Psoas muscle (tissue), 8 donors: ENCODE results near the gene LSS. TPM values are rescaled to one million over a fixed set of nuclear protein-coding genes. Genes with fewer than 3 reads are reported as not detected.

Experiments
- ATAC-seq, 4 donors: fragments of 200-7000 bp; cut with Tn5 transposase; one replicate each; pipeline ENCODE4 v1.9.1; 2020; ENCODE audit warnings: moderate library complexity in 3 of 4, mild to moderate bottlenecking in 2 of 4
- DNase-seq, 2 donors: peaks; one replicate each; pipeline ENCODE4 v3.0.0-alpha.2; 2020
- H3K27ac ChIP-seq: fragments of 200-600 bp; one replicate; pipeline ENCODE4 v1.8.0; 2022
- H3K27me3 ChIP-seq, 3 donors: fragments of 200-600 bp in 1 of 3; one replicate each; pipeline versions ENCODE4 v1.6.1 to v1.8.0; 2013 to 2022; ENCODE audit warnings: low read length in 2 of 3, mild to moderate bottlenecking in 2 of 3, moderate library complexity in 1 of 3; ENCODE audit not compliant: insufficient read depth in 3 of 3
- H3K36me3 ChIP-seq, 2 donors: fragments of 200-600 bp in 1 of 2; one replicate each; pipeline versions ENCODE4 v1.6.1 to v1.8.0; 2013 to 2022; ENCODE audit warnings: low read depth in 1 of 2, mild to moderate bottlenecking in 1 of 2, moderate library complexity in 1 of 2; ENCODE audit not compliant: insufficient read depth in 1 of 2
- H3K4me1 ChIP-seq: fragments of 200-600 bp; one replicate; pipeline ENCODE4 v1.8.0; 2022
- H3K4me3 ChIP-seq: fragments of 200-600 bp; one replicate; pipeline ENCODE4 v1.8.0; 2022; ENCODE audit warnings: mild to moderate bottlenecking
- H3K9me3 ChIP-seq: fragments of 200-600 bp; one replicate; pipeline ENCODE4 v1.8.0; 2022
- CTCF ChIP-seq: fragments of 200-600 bp; IDR thresholded peaks from one replicate; pipeline ENCODE4 v1.8.0; 2022; ENCODE audit warnings: antibody characterized with exemption
- WGBS, 3 donors: extraction: QIAGEN DNeasy Blood & Tissue Kit; methylation state at CpG; one replicate each; pipeline versions ENCODE4 v1.1.6 to v1.1.7; 2013; 5-methylcytosine and 5-hydroxymethylcytosine counted together
- intact Hi-C, 2 donors: fragments of 100-400 bp; cut with DNase I; formaldehyde crosslinking; loops; one replicate each; pipeline versions ENCODE4 v1.11.0 to v1.14.2; 2022
- polyA plus RNA-seq, 3 donors: library from polyadenylated mRNA; stranded (reverse); fragments of 200-250 nt; gene quantifications; one replicate each; pipeline ENCODE4 v1.2.3, GENCODE V29; 2013
- total RNA-seq, 4 donors: library from RNA; stranded (reverse); fragmentation: NEBNext Ultra II Directional in 2 of 4; extraction: Animal tissue kit (Norgen Biotek cat#: 25700) in 2 of 4; gene quantifications; one replicate each; pipeline versions ENCODE4 v1.2.1 to v1.2.4, GENCODE V29; 2021 to 2023
- donor health status: healthy with polysubstance abuse.
- donor health status: DM: no; HTN: no; CAD: no; lungs with moderate emphysema.
- donor health status: Bipolar disorder and iron deficiency.
- donor health status: healthy.
- donor health status: DM: yes; HTN: yes; CAD: no.
- donor health status: DM: no; HTN: no; CAD: no.
- donor health status: DM: no; HTN: no; CAD: no.
- donor health status: DM: yes; HTN: yes; CAD: no.

LSS gene
- total and polyA plus RNA-seq, 7 donors: 10.7 to 31.5 (median 24.8) TPM

GRCh38 chr21:46210378-46211136, 18.0 kb downstream of the LSS start:
- no peak for DNase-seq
- WGBS, 3 donors: 80 to 90% (median 88%) methylated on average over 16 of the region's 16 CpGs
- intact Hi-C loops: no loop called here

GRCh38 chr21:46208761-46209721, 19.5 kb downstream of the LSS start:
- no peak for TF ChIP-seq CTCF
- 91 to 94% (median 92%) methylated on average over 21 to 23 of the region's 23 CpGs for WGBS, 3 donors
- no peaks in the 10 kb centered on the region for H3K9me3 ChIP-seq
- intact Hi-C loops: no loop called here
- no peak for ATAC-seq
- no peak overlapping the region for H3K27ac ChIP-seq
- no peaks in the 10 kb centered on the region for H3K27me3 ChIP-seq
- H3K4me1 ChIP-seq: no peaks in the 10 kb centered on the region
- H3K4me3 ChIP-seq: no peak overlapping the region
- peaks cover 0 to 93% of the 10 kb centered on the region in 2 donors for H3K36me3 ChIP-seq
- no peak for DNase-seq

More at GRCh38 chr21:46210378-46211136, 18.0 kb downstream of the LSS start:
- Histone ChIP-seq H3K27me3 (no peaks in the 10 kb centered on the region), H3K4me1 (no peaks in the 10 kb centered on the region), H3K36me3 (peaks cover 0 to 92% of the 10 kb centered on the region in 2 donors), H3K27ac (no peak overlapping the region), H3K4me3 (no peak overlapping the region), H3K9me3 (no peaks in the 10 kb centered on the region)
- TF ChIP-seq CTCF: no peak
- no peak for ATAC-seq

GRCh38 chr21:46207920-46208591, 20.5 kb downstream of the LSS start:
- H3K36me3 ChIP-seq: peaks cover 0 to 93% of the 10 kb centered on the region in 2 donors
- ATAC-seq (no peak), DNase-seq (no peak)
- no peaks in the 10 kb centered on the region for H3K27me3 ChIP-seq
- no peaks in the 10 kb centered on the region for H3K4me1 ChIP-seq
- TF ChIP-seq CTCF: no peak
- no peak overlapping the region for H3K4me3 ChIP-seq
- intact Hi-C loops: no loop called here
- H3K9me3 ChIP-seq: no peaks in the 10 kb centered on the region
- WGBS, 3 donors: 79 to 89% (median 85%) methylated on average over 25 to 27 of the region's 27 CpGs
- no peak overlapping the region for H3K27ac ChIP-seq

GRCh38 chr21:46207006-46207919, 21.3 kb downstream of the LSS start:
- Histone ChIP-seq H3K27ac (no peak overlapping the region), H3K9me3 (no peaks in the 10 kb centered on the region), H3K36me3 (peaks cover 0 to 90% of the 10 kb centered on the region in 2 donors), H3K4me1 (no peaks in the 10 kb centered on the region), H3K4me3 (no peak overlapping the region), H3K27me3 (no peaks in the 10 kb centered on the region)
- DNase-seq: peak in 1 of 2 donors; percentile 40
- 91 to 95% (median 93%) methylated on average over 20 to 21 of the region's 21 CpGs for WGBS, 3 donors
- TF ChIP-seq CTCF: no peak
- ATAC-seq: no peak
- intact Hi-C loops: no loop called here
